Measurements from ENCODE around the gene ANGPTL2.

Gene ANGPTL2

DNA sequence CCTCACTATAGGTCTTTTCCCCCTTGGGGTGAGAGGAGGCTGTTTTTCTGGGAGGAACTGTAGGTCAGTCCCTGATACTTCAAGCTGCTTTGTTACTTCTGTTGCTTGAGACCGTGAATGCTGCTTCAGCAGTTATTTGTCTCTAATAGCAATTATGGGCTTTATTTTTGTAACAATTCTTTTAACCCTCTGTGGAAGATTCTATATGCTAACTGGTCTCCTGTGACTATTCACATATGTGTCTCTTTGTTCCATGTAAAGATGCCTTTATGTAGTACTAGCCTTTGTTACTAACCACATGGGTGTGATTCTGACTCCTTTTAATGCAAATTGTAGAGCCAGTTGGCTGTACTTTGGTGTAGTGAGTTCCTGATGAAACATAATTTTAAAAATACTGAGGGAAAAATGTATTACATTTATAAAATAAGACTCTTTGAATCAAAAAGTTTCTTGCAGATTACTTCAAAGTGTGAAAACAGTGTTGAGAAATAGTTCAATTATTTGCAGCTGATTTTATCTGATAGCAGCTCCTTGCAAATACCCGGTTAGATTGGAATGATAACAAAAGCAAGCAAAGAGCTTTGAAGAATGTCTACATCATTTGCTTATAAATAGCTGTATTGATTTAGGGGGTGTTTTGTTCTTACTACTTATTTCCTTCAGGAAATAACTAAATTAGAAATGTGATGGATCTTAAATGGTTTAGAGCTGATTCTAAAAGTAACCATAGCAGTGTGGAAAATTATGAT is 46.6 kb downstream of the ANGPTL2 start:
- DNase-seq (ENCODE audit: low spot score), result no peak

GRCh38 chr9:127074561-127075548 is 47.6 kb downstream of the ANGPTL2 start:
- no peak for DNase-seq (ENCODE audit: low spot score)

DNA sequence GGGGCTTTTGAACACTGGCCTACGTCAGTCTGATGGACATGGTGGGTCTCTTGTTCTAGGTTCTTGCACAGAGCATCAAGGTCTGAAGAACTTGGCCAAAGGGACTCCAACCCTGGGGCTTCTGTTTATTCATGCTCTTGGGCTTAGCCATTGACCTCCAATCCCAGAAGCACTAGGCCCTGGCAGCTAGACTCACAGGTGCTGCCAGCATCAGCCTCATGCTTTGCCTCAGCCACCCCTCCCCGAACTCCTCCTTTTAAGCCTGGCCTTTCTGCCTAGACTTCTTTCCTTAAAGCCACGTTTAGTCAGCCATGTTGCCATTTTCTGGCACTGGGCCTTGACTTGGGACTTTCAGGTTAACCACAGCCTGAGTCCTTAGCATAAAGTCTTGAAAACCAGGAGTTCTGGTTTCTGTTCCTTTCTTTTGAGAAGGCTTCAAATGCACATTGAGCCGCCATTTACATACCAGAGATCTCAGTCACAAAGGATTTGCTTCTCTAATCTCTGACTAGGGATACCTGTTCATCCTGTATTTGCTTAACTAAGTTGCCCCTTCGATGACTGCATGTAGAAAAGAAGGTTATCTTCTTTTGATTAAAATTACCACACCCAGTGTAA is 54.7 kb downstream of the ANGPTL2 start:
- DNase-seq (ENCODE audit: low spot score), result no peak

- DNase-seq (ENCODE audit: low spot score), result no peak
Observed at GRCh38 chr9:127066851-127067136, 55.6 kb downstream of the ANGPTL2 start.

GRCh38 chr9:127066060-127066850 is 56.2 kb downstream of the ANGPTL2 start:
- DNase-seq (ENCODE audit: low spot score), result no peak

- DNase-seq (ENCODE audit: low spot score), result no peak
Observed at GRCh38 chr9:127065592-127065991, 56.8 kb downstream of the ANGPTL2 start.

- DNase-seq (ENCODE audit: low spot score), result no peak
Observed at GRCh38 chr9:127064335-127064734, 58.1 kb downstream of the ANGPTL2 start.

DNA sequence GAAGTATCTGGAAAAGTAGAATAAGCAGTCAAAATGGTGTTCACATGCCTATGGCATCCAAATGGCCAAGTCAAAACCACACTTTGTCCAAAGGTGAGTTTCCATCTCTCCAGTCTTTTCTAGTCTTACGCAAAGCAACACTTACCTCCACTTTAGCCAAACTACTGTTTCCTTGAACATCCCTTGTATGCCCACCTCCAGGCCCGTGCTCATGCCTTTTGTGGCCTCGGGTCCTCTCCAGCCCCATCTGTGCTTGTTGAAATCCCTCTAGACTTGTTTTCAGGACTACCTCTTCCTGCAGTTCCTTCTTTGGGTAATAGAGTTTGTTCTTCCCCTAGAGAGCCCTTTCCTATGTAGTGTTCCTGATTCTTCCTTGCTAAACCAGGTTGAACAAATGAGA is 61.0 kb downstream of the ANGPTL2 start:
- DNase-seq (ENCODE audit: low spot score), result no peak

- no peak for DNase-seq (ENCODE audit: low spot score)
Observed at GRCh38 chr9:127059765-127060361, 62.6 kb downstream of the ANGPTL2 start.

GRCh38 chr9:127059030-127059429 is 63.4 kb downstream of the ANGPTL2 start:
- DNase-seq (ENCODE audit: low spot score), result no peak

DNA sequence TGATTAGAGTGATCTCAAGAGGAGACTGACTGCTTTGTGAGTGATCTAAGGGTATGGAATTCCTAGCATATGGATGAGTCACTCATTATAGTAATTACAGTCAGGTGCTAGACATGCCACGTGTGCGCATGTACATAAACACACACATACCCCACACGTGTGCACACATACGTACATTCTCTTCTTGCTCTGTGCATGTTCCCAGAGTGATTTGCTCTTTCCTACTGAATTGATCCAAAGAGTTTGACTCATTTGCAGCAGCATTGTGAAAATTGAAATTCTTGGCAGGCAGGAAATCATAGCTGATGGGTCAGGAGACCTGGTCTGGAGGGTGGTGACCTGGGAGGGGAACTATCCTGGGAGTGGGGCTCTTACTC is 63.8 kb downstream of the ANGPTL2 start:
- no peak for DNase-seq (ENCODE audit: low spot score)

GRCh38 chr9:127058011-127058644 is 64.3 kb downstream of the ANGPTL2 start:
- DNase-seq (ENCODE audit: low spot score), result no peak

DNA sequence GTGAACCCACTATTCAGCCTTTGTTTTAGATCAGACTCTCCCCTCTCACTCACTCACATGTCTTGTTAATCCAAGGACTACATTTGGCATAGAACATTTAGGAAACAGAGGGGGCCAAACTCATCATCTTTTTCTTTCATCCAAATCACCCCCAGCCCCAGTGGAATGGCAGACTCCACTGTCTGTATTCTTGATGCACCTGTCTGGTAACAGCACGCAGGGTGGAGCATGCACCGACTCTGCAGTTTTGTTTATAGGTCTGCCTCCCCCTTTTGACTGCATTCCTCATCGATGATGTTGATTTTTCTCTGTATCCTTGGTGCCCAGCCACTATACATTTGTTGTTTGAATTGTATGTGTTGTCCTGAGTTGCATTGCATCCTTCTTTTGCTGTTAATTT is 66.0 kb downstream of the ANGPTL2 start:
- DNase-seq (ENCODE audit: low spot score), result no peak

DNA sequence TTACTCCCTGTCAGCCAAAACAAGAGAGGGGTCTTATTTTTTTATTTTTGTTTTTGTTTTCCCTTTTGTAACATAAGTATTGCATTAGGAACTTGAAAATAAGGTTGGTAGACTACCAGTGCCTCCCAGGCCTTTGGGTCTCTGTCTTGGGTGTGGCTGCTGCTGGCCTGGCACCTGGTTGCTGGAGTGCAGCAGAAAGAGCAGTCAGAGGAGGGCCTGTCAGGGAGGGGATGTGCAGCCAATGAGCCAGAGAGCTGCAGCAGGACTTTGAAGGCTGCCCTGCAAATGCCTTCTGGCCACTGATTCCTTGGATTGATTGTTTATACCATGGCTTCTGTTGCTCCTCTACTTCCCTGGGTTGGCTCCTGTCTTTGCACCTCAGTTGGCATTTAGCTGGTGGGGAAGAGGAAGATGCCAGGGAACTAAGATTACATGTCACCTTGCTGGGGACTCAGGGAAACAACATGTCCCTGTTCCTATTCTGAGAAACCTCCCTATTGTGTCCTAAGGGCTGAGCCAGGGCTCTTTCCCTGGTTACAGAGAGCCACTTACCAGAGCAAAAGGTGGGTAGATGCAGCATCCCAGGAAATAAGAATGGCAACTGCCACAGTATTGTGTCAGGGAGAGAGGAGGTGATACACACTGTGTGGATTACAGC is 66.6 kb downstream of the ANGPTL2 start:
- no peak for DNase-seq (ENCODE audit: low spot score)

- DNase-seq (ENCODE audit: low spot score), result no peak
Observed at GRCh38 chr9:127053960-127054359, 68.5 kb downstream of the ANGPTL2 start.

GRCh38 chr9:127053057-127053821 is 69.2 kb downstream of the ANGPTL2 start:
- no peak for DNase-seq (ENCODE audit: low spot score)

DNA sequence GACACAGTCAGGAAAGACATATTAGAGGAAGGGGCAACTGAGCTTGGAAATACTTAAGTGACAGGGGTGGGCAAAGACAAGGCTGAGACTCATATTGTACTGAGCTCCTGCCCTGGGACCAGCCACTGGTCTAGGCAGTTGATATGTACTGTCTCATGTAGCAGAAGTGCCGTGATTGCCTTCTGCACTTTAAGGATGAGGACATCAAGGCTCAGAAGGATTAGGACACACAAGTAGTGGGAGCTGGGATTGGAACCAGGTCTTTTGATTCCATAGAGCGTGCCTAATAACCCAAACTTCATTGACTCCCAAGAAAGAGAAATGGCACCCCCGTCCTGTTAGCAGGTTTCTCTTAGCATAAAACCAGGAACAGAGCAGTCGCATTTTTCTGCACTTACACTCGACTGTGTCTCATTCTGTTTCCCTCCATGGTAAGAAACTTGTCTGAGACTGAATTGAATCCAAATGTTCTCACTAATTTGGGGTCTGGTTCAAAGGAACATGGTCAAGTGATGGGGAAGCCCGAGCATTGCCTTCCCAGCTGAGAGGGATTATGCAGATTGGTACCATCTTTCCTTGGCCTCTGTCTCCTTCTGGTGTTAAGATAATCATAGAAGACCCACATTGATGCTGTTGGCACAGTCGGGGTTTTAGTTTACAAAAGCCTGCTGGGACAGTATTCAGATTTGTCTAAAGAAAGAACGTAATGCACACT is 70.4 kb downstream of the ANGPTL2 start:
- no peak for DNase-seq (ENCODE audit: low spot score)

DNA sequence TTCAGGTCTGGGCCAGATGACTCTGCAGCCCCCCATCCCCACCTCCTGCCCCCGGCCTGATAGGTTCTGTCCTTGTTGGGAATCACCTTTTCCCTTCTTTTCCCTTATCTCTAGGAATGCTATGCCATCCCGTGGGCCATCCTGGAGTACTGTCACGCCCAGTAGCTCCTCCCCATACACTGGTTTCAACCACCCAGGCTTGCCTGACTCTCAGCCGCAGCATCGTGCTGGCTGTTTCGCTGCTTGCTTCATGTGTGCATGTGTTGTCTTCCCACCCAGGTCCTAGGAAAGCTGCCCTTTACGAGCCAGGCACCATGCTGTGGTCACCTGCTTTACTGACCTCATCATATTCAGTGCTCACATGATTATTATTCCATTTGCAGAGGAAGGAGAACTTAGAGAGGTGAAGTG is 71.8 kb downstream of the ANGPTL2 start:
- DNase-seq (ENCODE audit: low spot score), result no peak

DNA sequence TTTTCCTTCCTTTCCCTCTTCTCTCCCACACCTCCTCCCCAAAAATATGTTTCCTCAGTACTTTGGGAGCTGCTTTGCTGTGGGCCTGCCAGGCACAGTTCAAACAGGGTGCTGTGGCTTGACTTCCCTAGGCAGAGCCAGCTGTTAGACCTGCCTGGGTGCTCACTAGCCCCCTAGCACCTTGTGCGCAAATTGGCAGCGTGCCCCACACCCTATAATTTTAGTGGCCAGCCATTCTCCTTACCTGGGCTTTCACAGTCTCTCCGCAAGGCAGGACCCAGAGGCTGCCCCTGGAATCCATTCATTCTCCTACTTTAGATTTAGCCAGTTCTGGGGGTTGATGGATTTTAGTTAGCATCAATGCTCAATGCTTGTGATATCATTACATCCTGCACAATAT is 72.3 kb downstream of the ANGPTL2 start:
- DNase-seq (ENCODE audit: low spot score), result no peak
